Uterus (tissue), 4 donors: ENCODE measurements around the gene NADK2. TPM values are rescaled to one million over a fixed set of nuclear protein-coding genes. Genes with fewer than 3 reads are reported as not detected.
"Not testable (repeated sequence)": the region's sequence is repeated elsewhere in the genome, so short reads cannot be mapped to it uniquely, and the experiment has no call there.

Experiments
- DNase-seq, 2 donors: peaks; one replicate each; pipeline ENCODE4 v3.0.0-alpha.2; 2019 to 2020
- H3K27ac ChIP-seq, 2 donors: fragments of 200-600 bp; sonication (generic); 1 replicate in 1 of 2; 2 replicates in 1 of 2; pipeline ENCODE4 v1.5.1; 2016 to 2018
- H3K27me3 ChIP-seq, 2 donors: fragments of 200-600 bp; sonication (generic); one replicate each; pipeline ENCODE4 v1.5.1; 2018 to 2019; ENCODE audit warnings: control low read depth in 1 of 2
- H3K36me3 ChIP-seq, 2 donors: fragments of 200-600 bp; sonication (generic); one replicate each; pipeline ENCODE4 v1.5.1; 2019; ENCODE audit warnings: control low read depth in 1 of 2
- H3K4me1 ChIP-seq, 2 donors: fragments of 200-600 bp; sonication (generic); one replicate each; pipeline ENCODE4 v1.5.1; 2018 to 2019; ENCODE audit warnings: control low read depth in 1 of 2
- H3K4me3 ChIP-seq, 2 donors: fragments of 200-600 bp; sonication (generic); 1 replicate in 1 of 2; 2 replicates in 1 of 2; pipeline ENCODE4 v1.5.1; 2018 to 2019; ENCODE audit warnings: mild to moderate bottlenecking in 1 of 2
- H3K9me3 ChIP-seq, 2 donors: fragments of 200-600 bp; sonication (generic); one replicate each; pipeline ENCODE4 v1.5.1; 2019; ENCODE audit warnings: control low read depth in 1 of 2
- POLR2A ChIP-seq, 2 donors: fragments of 450-650 bp; IDR thresholded peaks; one replicate each; pipeline ENCODE4 v1.6.1; 2016; ENCODE audit warnings: antibody characterized with exemption in 2 of 2, mild to moderate bottlenecking in 1 of 2, moderate library complexity in 1 of 2
- intact Hi-C: fragments of 100-400 bp; cut with DNase I; formaldehyde crosslinking; loops from one replicate; pipeline ENCODE4 v1.15.1; 2023; ENCODE audit warnings: low total_unique reads
- total RNA-seq, 4 donors: library from RNA; depleted of rRNA in 3 of 4; stranded (reverse); fragments of >200 nt in 3 of 4; gene quantifications; one replicate each; pipeline versions ENCODE4 v1.1.0 to v1.2.4, GENCODE V29; 2014 to 2023
- TF ChIP-seq, protein P1 (sequence below), 4 experiments: fragments of 200-600 bp in 2 of 4; fragments of 450-650 bp in 2 of 4; sonication (generic) in 2 of 4; IDR thresholded peaks; one replicate each; pipeline ENCODE4 v1.5.1; 2016 to 2019; ENCODE audit warnings: antibody characterized with exemption in 4 of 4, mild to moderate bottlenecking in 2 of 4, moderate library complexity in 1 of 4
- donor health status: DM: yes; HTN: yes; CAD: no.

Gene NADK2
- total RNA-seq, 4 donors from 2014 or later, result 19.2 to 74.7 (median 24.9) TPM

DNA sequence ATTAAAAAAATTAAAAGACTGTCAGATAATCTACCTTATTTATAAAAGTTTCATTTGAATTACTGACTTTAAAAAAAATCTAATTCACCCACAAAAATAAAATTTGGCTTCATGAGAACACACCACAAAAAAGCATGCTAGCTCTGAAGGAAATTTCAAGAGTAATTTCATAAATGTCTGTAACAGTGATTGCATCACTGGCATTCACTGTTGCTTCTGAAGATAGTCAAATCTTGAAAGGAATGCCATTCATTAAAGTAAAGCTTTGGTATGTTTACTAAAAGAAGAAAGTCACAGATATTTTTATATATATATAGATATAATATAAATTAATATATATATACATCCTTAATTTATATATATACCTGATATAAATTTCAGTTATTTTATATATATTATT is 43.4 kb downstream of the NADK2 start:
- Histone ChIP-seq H3K9me3 (no peaks in the 10 kb centered on the region), H3K4me1 (no peaks in the 10 kb centered on the region), H3K27me3 (no peaks in the 10 kb centered on the region), H3K36me3 (peaks cover 0 to 2% of the 10 kb centered on the region in 2 donors), H3K4me3 (no peak overlapping the region), H3K27ac (no peak overlapping the region)
- DNase-seq, result no peak
- TF ChIP-seq, protein P1, sequence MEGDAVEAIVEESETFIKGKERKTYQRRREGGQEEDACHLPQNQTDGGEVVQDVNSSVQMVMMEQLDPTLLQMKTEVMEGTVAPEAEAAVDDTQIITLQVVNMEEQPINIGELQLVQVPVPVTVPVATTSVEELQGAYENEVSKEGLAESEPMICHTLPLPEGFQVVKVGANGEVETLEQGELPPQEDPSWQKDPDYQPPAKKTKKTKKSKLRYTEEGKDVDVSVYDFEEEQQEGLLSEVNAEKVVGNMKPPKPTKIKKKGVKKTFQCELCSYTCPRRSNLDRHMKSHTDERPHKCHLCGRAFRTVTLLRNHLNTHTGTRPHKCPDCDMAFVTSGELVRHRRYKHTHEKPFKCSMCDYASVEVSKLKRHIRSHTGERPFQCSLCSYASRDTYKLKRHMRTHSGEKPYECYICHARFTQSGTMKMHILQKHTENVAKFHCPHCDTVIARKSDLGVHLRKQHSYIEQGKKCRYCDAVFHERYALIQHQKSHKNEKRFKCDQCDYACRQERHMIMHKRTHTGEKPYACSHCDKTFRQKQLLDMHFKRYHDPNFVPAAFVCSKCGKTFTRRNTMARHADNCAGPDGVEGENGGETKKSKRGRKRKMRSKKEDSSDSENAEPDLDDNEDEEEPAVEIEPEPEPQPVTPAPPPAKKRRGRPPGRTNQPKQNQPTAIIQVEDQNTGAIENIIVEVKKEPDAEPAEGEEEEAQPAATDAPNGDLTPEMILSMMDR (IDR thresholded peaks at IDR 0.05), result no peak
- no peak for TF ChIP-seq POLR2A (IDR thresholded peaks at IDR 0.05)
- intact Hi-C loops, result no loop called here

DNA sequence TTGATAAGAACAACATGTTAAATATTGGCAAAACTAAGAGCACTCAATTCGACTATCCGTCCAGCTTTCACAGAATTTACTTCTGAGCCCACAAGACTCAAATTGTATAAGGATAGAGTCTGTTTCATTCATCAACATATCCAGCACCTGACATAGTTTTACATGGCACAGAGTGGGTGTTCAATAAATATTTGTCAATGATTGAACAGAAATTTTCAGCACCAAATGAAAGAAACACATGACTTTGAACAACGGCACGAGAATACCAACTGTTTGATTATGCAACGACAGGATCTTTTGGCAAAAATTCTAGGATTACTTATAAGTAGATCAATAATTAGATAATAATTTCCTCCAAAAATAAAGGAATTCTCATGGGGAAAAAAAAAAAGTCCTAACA is 48.0 kb downstream of the NADK2 start:
- TF ChIP-seq, protein P1 (IDR thresholded peaks at IDR 0.05), result no peak
- no peak for TF ChIP-seq POLR2A (IDR thresholded peaks at IDR 0.05)
- Histone ChIP-seq H3K27ac (no peak overlapping the region), H3K9me3 (no peaks in the 10 kb centered on the region), H3K4me1 (no peaks in the 10 kb centered on the region), H3K27me3 (no peaks in the 10 kb centered on the region), H3K36me3 (peaks cover 0 to 2% of the 10 kb centered on the region in 2 donors), H3K4me3 (no peak overlapping the region)
- DNase-seq, result no peak
- intact Hi-C loops, result no loop called here

DNA sequence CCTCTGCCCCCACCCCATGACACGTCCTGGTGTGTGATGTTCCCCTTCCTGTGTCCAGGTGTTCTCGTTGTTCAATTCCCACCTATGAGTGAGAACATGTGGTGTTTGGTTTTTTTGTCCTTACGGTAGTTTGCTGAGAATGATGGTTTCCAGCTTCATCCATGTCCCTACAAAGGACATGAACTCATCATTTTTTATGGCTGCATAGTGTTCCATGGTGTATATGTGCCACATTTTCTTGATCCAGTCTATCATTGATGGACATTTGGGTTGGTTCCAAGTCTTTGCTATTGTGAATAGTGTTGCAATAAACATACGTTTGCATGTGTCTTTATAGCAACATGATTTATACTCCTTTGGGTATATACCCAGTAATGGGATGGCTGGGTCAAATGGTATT is 57.3 kb downstream of the NADK2 start:
- H3K36me3 ChIP-seq, DNase-seq, H3K9me3 ChIP-seq, H3K4me3 ChIP-seq, H3K4me1 ChIP-seq, H3K27me3 ChIP-seq, intact Hi-C loops, H3K27ac ChIP-seq: not testable (repeated sequence)

DNA sequence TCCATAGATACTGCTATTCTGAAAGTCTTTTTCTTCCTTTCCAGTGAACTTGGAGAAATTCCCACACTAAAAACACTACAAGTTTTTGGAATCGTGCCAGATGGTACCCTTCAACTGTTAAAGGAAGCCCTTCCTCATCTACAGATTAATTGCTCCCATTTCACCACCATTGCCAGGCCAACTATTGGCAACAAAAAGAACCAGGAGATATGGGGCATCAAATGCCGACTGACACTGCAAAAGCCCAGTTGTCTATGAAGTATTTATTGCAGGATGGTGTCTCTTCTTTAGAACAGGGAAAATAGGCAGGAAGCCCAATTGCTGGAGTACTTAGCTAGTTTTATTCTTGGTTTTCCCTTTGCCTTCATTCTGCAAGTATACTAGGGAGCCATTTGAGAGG is 60.0 kb downstream of the NADK2 start:
- H3K4me1 ChIP-seq, result no peaks in the 10 kb centered on the region
- no peaks in the 10 kb centered on the region for H3K27me3 ChIP-seq
- TF ChIP-seq POLR2A (IDR thresholded peaks at IDR 0.05), result no peak
- TF ChIP-seq, protein P1 (IDR thresholded peaks at IDR 0.05), result no peak
- no peaks in the 10 kb centered on the region for H3K36me3 ChIP-seq
- no peak for DNase-seq
- H3K4me3 ChIP-seq, result no peak overlapping the region
- no peaks in the 10 kb centered on the region for H3K9me3 ChIP-seq
- no peak overlapping the region for H3K27ac ChIP-seq
- intact Hi-C loops, result no loop called here

- no peak overlapping the region for H3K4me3 ChIP-seq
- no peak for DNase-seq
- H3K36me3 ChIP-seq, result no peaks in the 10 kb centered on the region
- no peaks in the 10 kb centered on the region for H3K9me3 ChIP-seq
- intact Hi-C loops, result no loop called here
- no peaks in the 10 kb centered on the region for H3K27me3 ChIP-seq
- TF ChIP-seq POLR2A (IDR thresholded peaks at IDR 0.05), result no peak
- TF ChIP-seq, protein P1 (IDR thresholded peaks at IDR 0.05), result no peak
- H3K27ac ChIP-seq, result no peak overlapping the region
- H3K4me1 ChIP-seq, result no peaks in the 10 kb centered on the region
These were observed 61.0 kb downstream of the NADK2 start for GRCh38 chr5:36180556-36181350.
